ENCODE measurements around the gene DHRS2. TPM values are rescaled to one million over a fixed set of nuclear protein-coding genes. Genes with fewer than 3 reads are reported as not detected.
"Not testable (repeated sequence)": the region's sequence is repeated elsewhere in the genome, so short reads cannot be mapped to it uniquely, and the experiment has no call there.

DHRS2 gene
- total and polyA plus RNA-seq, 7 donors, result 0.04 to 0.55 (median 0.22) TPM; not detected in 3

- ATAC-seq (no peak), DNase-seq (no peak)
- WGBS, 3 donors, result 67 to 82% (median 77%) methylated on average over 4 of the region's 4 CpGs
- Histone ChIP-seq H3K36me3 (ENCODE audit: insufficient read depth in 1 of 2, low read depth in 1 of 2) (no peaks in the 10 kb centered on the region), H3K4me1 (no peaks in the 10 kb centered on the region), H3K27me3 (ENCODE audit: insufficient read depth in 3 of 3, low read length in 2 of 3) (no peaks in the 10 kb centered on the region), H3K27ac (no peak overlapping the region), H3K4me3 (no peak overlapping the region), H3K9me3 (no peaks in the 10 kb centered on the region)
- TF ChIP-seq CTCF (IDR thresholded peaks at IDR 0.05), result no peak
- intact Hi-C loops (cut with DNase I), result loop anchor here in 1 of 2 donors (5.0 kb wide), 1 partner anchor 299 kb away; no protein-coding TSS in a partner anchor
Observed at GRCh38 chr14:23633160-23633701, 2.9 kb upstream of the DHRS2 start.

- DNase-seq; H3K4me1 ChIP-seq; ATAC-seq; H3K9me3 ChIP-seq; H3K27me3 ChIP-seq (ENCODE audit: insufficient read depth in 3 of 3, low read length in 2 of 3); H3K27ac ChIP-seq; H3K36me3 ChIP-seq (ENCODE audit: insufficient read depth in 1 of 2, low read depth in 1 of 2); H3K4me3 ChIP-seq: not testable (repeated sequence)
- WGBS, 3 donors, result 83 to 89% (median 88%) methylated on average over 5 of the region's 5 CpGs
- intact Hi-C loops (cut with DNase I), result loop anchor here in 1 of 2 donors (5.0 kb wide), 1 partner anchor 297 kb away; no protein-coding TSS in a partner anchor
Observed at GRCh38 chr14:23634698-23635412, 1.3 kb upstream of the DHRS2 start.

- DNase-seq; H3K4me1 ChIP-seq; intact Hi-C loops (cut with DNase I): not testable (repeated sequence)
Observed at GRCh38 chr14:23637312-23637654, 1.1 kb downstream of the DHRS2 start.

GRCh38 chr14:23637655-23638413 is 1.7 kb downstream of the DHRS2 start:
- WGBS, 3 donors, result 82 to 86% (median 83%) methylated on average over 17 of the region's 17 CpGs
- H3K27me3 ChIP-seq (ENCODE audit: insufficient read depth in 3 of 3, low read length in 2 of 3); H3K9me3 ChIP-seq; ATAC-seq; H3K4me3 ChIP-seq; intact Hi-C loops (cut with DNase I); H3K36me3 ChIP-seq (ENCODE audit: insufficient read depth in 1 of 2, low read depth in 1 of 2); DNase-seq; H3K4me1 ChIP-seq; H3K27ac ChIP-seq: not testable (repeated sequence)

More at GRCh38 chr14:23637312-23637654, 1.1 kb downstream of the DHRS2 start:
- WGBS, 3 donors, result 89 to 92% (median 89%) methylated on average over 4 of the region's 4 CpGs
- ATAC-seq; H3K27ac ChIP-seq; H3K9me3 ChIP-seq; H3K4me3 ChIP-seq; H3K27me3 ChIP-seq (ENCODE audit: insufficient read depth in 3 of 3, low read length in 2 of 3); H3K36me3 ChIP-seq (ENCODE audit: insufficient read depth in 1 of 2, low read depth in 1 of 2): not testable (repeated sequence)

GRCh38 chr14:23638414-23639047 is 2.4 kb downstream of the DHRS2 start:
- no peak for DNase-seq
- Histone ChIP-seq H3K27me3 (ENCODE audit: insufficient read depth in 3 of 3, low read length in 2 of 3) (no peaks in the 10 kb centered on the region), H3K9me3 (no peaks in the 10 kb centered on the region), H3K27ac (no peak overlapping the region), H3K4me1 (no peaks in the 10 kb centered on the region), H3K4me3 (no peak overlapping the region), H3K36me3 (ENCODE audit: insufficient read depth in 1 of 2, low read depth in 1 of 2) (no peaks in the 10 kb centered on the region)
- no peak for ATAC-seq
- no peak for TF ChIP-seq CTCF (IDR thresholded peaks at IDR 0.05)
- intact Hi-C loops (cut with DNase I), result no loop called here
- 84 to 89% (median 86%) methylated on average over 8 of the region's 8 CpGs for WGBS, 3 donors

Measured in psoas muscle (tissue), 8 donors.